ENCODE measurements around the gene SRSF12.

DNA sequence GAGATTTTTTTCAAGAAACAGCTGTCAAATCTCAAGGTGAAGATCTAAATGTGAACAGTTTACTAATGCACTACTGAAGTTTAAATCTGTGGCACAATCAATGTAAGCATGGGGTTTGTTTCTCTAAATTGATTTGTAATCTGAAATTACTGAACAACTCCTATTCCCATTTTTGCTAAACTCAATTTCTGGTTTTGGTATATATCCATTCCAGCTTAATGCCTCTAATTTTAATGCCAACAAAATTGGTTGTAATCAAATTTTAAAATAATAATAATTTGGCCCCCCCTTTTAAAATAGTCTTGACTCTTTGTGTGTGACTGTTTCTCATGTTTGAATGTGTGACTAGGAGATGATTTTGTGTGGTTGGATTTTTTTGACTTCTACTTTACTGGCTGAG lies 33.3 kb downstream of the SRSF12 start:
- TF ChIP-seq TAF1 (IDR thresholded peaks at IDR 0.05; ENCODE audit: borderline replicate concordance, low read depth, low read length) (no peak), POLR2A (IDR thresholded peaks at IDR 0.05; ENCODE audit: low read depth, low read length) (no peak), POLR2AphosphoS5 (IDR thresholded peaks at IDR 0.05; ENCODE audit: low read depth, low read length) (no peak)

All from GM12892 (cell line).